HEK293 (cell line): Measurements from ENCODE around the gene PPM1L.

ENCODE experiments used
- TCF7L2 ChIP-seq: IDR thresholded peaks from 2 replicates; pipeline ENCODE4 v1.6.1; 2011; ENCODE audit warnings: low read depth, mild to moderate bottlenecking, inconsistent platforms, low read length, moderate library complexity, borderline replicate concordance
- YY1 ChIP-seq: fragments of 450-650 bp; formaldehyde crosslinking; IDR thresholded peaks from 2 replicates; pipeline ENCODE4 v1.5.1; 2018; ENCODE audit warnings: missing biosample characterization, missing genetic modification characterization
- ZBTB17 ChIP-seq: fragments of 450-650 bp; formaldehyde crosslinking; IDR thresholded peaks from 2 replicates; pipeline ENCODE4 v1.5.1; 2016; ENCODE audit warnings: missing biosample characterization, missing genetic modification characterization
- ZNF24 ChIP-seq: fragments of 450-650 bp; formaldehyde crosslinking; IDR thresholded peaks from 2 replicates; pipeline ENCODE4 v1.5.1; 2016; ENCODE audit warnings: missing biosample characterization, missing genetic modification characterization
- ZNF585B ChIP-seq: fragments of 450-650 bp; formaldehyde crosslinking; IDR thresholded peaks from 2 replicates; pipeline ENCODE4 v1.5.1; 2016; ENCODE audit warnings: missing biosample characterization, missing genetic modification characterization
- ZNF600 ChIP-seq: fragments of 450-650 bp; formaldehyde crosslinking; IDR thresholded peaks from 2 replicates; pipeline ENCODE4 v1.5.1; 2016; ENCODE audit warnings: missing biosample characterization, missing genetic modification characterization
- ZNF707 ChIP-seq: fragments of 450-650 bp; formaldehyde crosslinking; IDR thresholded peaks from 2 replicates; pipeline ENCODE4 v1.5.1; 2016; ENCODE audit warnings: missing biosample characterization, missing genetic modification characterization
- ZNF792 ChIP-seq: fragments of 450-650 bp; formaldehyde crosslinking; IDR thresholded peaks from 2 replicates; pipeline ENCODE4 v1.5.1; 2016; ENCODE audit warnings: missing biosample characterization, missing genetic modification characterization
- TF ChIP-seq, protein P1 (sequence below): fragments of 450-650 bp; formaldehyde crosslinking; conservative IDR thresholded peaks from 2 replicates; pipeline ENCODE4 v1.5.1; 2016; ENCODE audit warnings: low read depth, missing biosample characterization, missing genetic modification characterization
- TF ChIP-seq, protein P2 (sequence below): fragments of 450-650 bp; formaldehyde crosslinking; IDR thresholded peaks from 2 replicates; pipeline ENCODE4 v1.5.1; 2016; ENCODE audit warnings: missing biosample characterization, missing genetic modification characterization
- TF ChIP-seq, protein P3 (sequence below): fragments of 450-650 bp; formaldehyde crosslinking; IDR thresholded peaks from 2 replicates; pipeline ENCODE4 v1.5.1; 2016; ENCODE audit warnings: missing biosample characterization, missing genetic modification characterization, low read depth
- TF ChIP-seq, protein P4 (sequence below): fragments of 450-650 bp; formaldehyde crosslinking; IDR thresholded peaks from 2 replicates; pipeline ENCODE4 v1.5.1; 2016; ENCODE audit warnings: missing biosample characterization, missing genetic modification characterization
- TF ChIP-seq, protein P5 (sequence below): fragments of 450-650 bp; formaldehyde crosslinking; IDR thresholded peaks from 2 replicates; pipeline ENCODE4 v1.5.1; 2017; ENCODE audit warnings: missing biosample characterization, missing genetic modification characterization

DNA sequence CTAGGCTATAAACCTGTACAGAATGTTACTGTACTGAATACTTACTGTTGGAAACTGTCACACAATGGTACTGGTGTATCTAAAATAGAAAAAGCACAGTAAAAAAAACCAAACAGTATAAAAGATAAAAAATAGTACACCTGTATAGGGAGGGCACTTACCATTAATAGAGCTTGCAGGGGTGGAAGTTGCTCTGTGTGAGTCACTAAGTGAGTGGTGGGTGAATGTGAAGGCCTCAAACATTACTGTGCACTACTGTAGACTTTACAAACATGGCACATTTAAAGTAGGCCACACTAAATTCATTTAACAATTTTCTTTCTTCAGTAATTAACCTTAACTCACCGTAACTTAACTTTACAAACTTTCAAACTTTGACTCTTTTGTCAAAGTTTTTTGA lies 327.1 kb downstream of the PPM1L start:
- TF ChIP-seq, protein P1, sequence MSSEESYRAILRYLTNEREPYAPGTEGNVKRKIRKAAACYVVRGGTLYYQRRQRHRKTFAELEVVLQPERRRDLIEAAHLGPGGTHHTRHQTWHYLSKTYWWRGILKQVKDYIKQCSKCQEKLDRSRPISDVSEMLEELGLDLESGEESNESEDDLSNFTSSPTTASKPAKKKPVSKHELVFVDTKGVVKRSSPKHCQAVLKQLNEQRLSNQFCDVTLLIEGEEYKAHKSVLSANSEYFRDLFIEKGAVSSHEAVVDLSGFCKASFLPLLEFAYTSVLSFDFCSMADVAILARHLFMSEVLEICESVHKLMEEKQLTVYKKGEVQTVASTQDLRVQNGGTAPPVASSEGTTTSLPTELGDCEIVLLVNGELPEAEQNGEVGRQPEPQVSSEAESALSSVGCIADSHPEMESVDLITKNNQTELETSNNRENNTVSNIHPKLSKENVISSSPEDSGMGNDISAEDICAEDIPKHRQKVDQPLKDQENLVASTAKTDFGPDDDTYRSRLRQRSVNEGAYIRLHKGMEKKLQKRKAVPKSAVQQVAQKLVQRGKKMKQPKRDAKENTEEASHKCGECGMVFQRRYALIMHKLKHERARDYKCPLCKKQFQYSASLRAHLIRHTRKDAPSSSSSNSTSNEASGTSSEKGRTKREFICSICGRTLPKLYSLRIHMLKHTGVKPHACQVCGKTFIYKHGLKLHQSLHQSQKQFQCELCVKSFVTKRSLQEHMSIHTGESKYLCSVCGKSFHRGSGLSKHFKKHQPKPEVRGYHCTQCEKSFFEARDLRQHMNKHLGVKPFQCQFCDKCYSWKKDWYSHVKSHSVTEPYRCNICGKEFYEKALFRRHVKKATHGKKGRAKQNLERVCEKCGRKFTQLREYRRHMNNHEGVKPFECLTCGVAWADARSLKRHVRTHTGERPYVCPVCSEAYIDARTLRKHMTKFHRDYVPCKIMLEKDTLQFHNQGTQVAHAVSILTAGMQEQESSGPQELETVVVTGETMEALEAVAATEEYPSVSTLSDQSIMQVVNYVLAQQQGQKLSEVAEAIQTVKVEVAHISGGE: no peak
- TF ChIP-seq, protein P2, sequence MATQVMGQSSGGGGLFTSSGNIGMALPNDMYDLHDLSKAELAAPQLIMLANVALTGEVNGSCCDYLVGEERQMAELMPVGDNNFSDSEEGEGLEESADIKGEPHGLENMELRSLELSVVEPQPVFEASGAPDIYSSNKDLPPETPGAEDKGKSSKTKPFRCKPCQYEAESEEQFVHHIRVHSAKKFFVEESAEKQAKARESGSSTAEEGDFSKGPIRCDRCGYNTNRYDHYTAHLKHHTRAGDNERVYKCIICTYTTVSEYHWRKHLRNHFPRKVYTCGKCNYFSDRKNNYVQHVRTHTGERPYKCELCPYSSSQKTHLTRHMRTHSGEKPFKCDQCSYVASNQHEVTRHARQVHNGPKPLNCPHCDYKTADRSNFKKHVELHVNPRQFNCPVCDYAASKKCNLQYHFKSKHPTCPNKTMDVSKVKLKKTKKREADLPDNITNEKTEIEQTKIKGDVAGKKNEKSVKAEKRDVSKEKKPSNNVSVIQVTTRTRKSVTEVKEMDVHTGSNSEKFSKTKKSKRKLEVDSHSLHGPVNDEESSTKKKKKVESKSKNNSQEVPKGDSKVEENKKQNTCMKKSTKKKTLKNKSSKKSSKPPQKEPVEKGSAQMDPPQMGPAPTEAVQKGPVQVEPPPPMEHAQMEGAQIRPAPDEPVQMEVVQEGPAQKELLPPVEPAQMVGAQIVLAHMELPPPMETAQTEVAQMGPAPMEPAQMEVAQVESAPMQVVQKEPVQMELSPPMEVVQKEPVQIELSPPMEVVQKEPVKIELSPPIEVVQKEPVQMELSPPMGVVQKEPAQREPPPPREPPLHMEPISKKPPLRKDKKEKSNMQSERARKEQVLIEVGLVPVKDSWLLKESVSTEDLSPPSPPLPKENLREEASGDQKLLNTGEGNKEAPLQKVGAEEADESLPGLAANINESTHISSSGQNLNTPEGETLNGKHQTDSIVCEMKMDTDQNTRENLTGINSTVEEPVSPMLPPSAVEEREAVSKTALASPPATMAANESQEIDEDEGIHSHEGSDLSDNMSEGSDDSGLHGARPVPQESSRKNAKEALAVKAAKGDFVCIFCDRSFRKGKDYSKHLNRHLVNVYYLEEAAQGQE: no peak
- TF ChIP-seq ZNF585B (tag by site-specific recombination) (no peak), YY1 (tag by site-specific recombination) (no peak), ZNF600 (no peak), ZBTB17 (no peak), ZNF792 (no peak), ZNF24 (tag by site-specific recombination) (no peak), ZNF707 (no peak), TCF7L2 (no peak)
- TF ChIP-seq, protein P3, sequence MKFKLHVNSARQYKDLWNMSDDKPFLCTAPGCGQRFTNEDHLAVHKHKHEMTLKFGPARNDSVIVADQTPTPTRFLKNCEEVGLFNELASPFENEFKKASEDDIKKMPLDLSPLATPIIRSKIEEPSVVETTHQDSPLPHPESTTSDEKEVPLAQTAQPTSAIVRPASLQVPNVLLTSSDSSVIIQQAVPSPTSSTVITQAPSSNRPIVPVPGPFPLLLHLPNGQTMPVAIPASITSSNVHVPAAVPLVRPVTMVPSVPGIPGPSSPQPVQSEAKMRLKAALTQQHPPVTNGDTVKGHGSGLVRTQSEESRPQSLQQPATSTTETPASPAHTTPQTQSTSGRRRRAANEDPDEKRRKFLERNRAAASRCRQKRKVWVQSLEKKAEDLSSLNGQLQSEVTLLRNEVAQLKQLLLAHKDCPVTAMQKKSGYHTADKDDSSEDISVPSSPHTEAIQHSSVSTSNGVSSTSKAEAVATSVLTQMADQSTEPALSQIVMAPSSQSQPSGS: no peak
- TF ChIP-seq, protein P4, sequence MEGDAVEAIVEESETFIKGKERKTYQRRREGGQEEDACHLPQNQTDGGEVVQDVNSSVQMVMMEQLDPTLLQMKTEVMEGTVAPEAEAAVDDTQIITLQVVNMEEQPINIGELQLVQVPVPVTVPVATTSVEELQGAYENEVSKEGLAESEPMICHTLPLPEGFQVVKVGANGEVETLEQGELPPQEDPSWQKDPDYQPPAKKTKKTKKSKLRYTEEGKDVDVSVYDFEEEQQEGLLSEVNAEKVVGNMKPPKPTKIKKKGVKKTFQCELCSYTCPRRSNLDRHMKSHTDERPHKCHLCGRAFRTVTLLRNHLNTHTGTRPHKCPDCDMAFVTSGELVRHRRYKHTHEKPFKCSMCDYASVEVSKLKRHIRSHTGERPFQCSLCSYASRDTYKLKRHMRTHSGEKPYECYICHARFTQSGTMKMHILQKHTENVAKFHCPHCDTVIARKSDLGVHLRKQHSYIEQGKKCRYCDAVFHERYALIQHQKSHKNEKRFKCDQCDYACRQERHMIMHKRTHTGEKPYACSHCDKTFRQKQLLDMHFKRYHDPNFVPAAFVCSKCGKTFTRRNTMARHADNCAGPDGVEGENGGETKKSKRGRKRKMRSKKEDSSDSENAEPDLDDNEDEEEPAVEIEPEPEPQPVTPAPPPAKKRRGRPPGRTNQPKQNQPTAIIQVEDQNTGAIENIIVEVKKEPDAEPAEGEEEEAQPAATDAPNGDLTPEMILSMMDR (tag by site-specific recombination): no peak
- TF ChIP-seq, protein P5, sequence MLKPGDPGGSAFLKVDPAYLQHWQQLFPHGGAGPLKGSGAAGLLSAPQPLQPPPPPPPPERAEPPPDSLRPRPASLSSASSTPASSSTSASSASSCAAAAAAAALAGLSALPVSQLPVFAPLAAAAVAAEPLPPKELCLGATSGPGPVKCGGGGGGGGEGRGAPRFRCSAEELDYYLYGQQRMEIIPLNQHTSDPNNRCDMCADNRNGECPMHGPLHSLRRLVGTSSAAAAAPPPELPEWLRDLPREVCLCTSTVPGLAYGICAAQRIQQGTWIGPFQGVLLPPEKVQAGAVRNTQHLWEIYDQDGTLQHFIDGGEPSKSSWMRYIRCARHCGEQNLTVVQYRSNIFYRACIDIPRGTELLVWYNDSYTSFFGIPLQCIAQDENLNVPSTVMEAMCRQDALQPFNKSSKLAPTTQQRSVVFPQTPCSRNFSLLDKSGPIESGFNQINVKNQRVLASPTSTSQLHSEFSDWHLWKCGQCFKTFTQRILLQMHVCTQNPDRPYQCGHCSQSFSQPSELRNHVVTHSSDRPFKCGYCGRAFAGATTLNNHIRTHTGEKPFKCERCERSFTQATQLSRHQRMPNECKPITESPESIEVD: no peak
